Adrenal gland (tissue), 5 donors: Measurements from ENCODE around the gene STAP2.

Experiments
- CTCF ChIP-seq, 6 experiments: fragments of 450-650 bp in 4 of 6; fragments of 200-600 bp in 2 of 6; sonication (generic) in 1 of 6; IDR thresholded peaks; 1 replicate in 5 of 6; 2 replicates in 1 of 6; pipeline versions ENCODE4 v1.5.1 to v1.8.0; 2016 to 2021; ENCODE audit warnings: antibody characterized with exemption in 6 of 6, mild to moderate bottlenecking in 2 of 6, moderate library complexity in 1 of 6
- POLR2A ChIP-seq, 2 donors: fragments of 450-650 bp; IDR thresholded peaks; one replicate each; pipeline ENCODE4 v1.6.1; 2017; ENCODE audit warnings: antibody characterized with exemption in 2 of 2, mild to moderate bottlenecking in 2 of 2, moderate library complexity in 1 of 2
- donor health status: DM: no; HTN: no; CAD: no.

GRCh38 chr19:4386041-4386782, 47.6 kb upstream of the STAP2 start:
- TF ChIP-seq POLR2A (IDR thresholded peaks at IDR 0.05): no peak
- peak in 5 of 6 experiments; percentile 20 to 42 (median 33) for TF ChIP-seq CTCF (IDR thresholded peaks at IDR 0.05)
